Fibroblast of lung (primary cell): ENCODE measurements around the gene CDH4. TPM values are rescaled to one million over a fixed set of nuclear protein-coding genes. Genes with fewer than 3 reads are reported as not detected.
"Not testable (repeated sequence)": the region's sequence is repeated elsewhere in the genome, so short reads cannot be mapped to it uniquely, and the experiment has no call there.

Experiments
- DNase-seq, 2 donors: peaks; one replicate each; pipeline versions ENCODE4 v3.0.0 to v3.0.0-alpha.2; 2010; ENCODE audit warnings: low read depth in 2 of 2
- H2AFZ ChIP-seq: 2 replicates; pipeline ENCODE4 v1.5.1; 2012; ENCODE audit warnings: low read length, control low read depth, inconsistent platforms
- H3K27ac ChIP-seq: 2 replicates; pipeline ENCODE4 v1.5.1; 2011; ENCODE audit warnings: low read length, control low read depth; ENCODE audit not compliant: insufficient read depth
- H3K27me3 ChIP-seq: 2 replicates; pipeline ENCODE4 v1.5.1; 2011; ENCODE audit warnings: mild to moderate bottlenecking, low read length; ENCODE audit not compliant: control insufficient read depth, insufficient read depth
- H3K36me3 ChIP-seq: 2 replicates; pipeline ENCODE4 v1.5.1; 2011; ENCODE audit warnings: low read length; ENCODE audit not compliant: control insufficient read depth, insufficient read depth
- H3K4me1 ChIP-seq: 2 replicates; pipeline ENCODE4 v1.5.1; 2011; ENCODE audit warnings: low read length; ENCODE audit not compliant: control insufficient read depth, insufficient read depth; ENCODE audit errors: extremely low read depth
- H3K4me2 ChIP-seq: 2 replicates; pipeline ENCODE4 v1.5.1; 2011; ENCODE audit warnings: low read length, control low read depth; ENCODE audit not compliant: insufficient read depth; ENCODE audit errors: extremely low read depth
- H3K4me3 ChIP-seq, 4 experiments: fragments of 200-600 bp in 1 of 4; sonication (generic) in 1 of 4; replicated peaks in 1 of 4; 2 replicates each; pipeline ENCODE4 v1.5.1; 2011 to 2016; ENCODE audit warnings: low read length in 4 of 4, low read depth in 3 of 4, mild to moderate bottlenecking in 3 of 4, control low read depth in 2 of 4, inconsistent platforms in 1 of 4, mixed read lengths in 1 of 4; ENCODE audit not compliant: insufficient read depth in 1 of 4; ENCODE audit errors: control extremely low read depth in 1 of 4
- H3K79me2 ChIP-seq: 2 replicates; pipeline ENCODE4 v1.5.1; 2012; ENCODE audit warnings: mild to moderate bottlenecking, low read length, inconsistent platforms; ENCODE audit not compliant: control insufficient read depth, insufficient read depth
- H3K9ac ChIP-seq: 2 replicates; pipeline ENCODE4 v1.5.1; 2011; ENCODE audit warnings: mild to moderate bottlenecking, low read length, control low read depth; ENCODE audit not compliant: insufficient read depth
- H3K9me3 ChIP-seq: 2 replicates; pipeline ENCODE4 v1.5.1; 2012; ENCODE audit warnings: low read depth, low read length; ENCODE audit not compliant: control insufficient read depth, insufficient read depth
- H4K20me1 ChIP-seq: 2 replicates; pipeline ENCODE4 v1.5.1; 2011; ENCODE audit warnings: low read length; ENCODE audit not compliant: control insufficient read depth, insufficient read depth; ENCODE audit errors: extremely low read depth
- EZH2 ChIP-seq: IDR thresholded peaks from 2 replicates; pipeline ENCODE4 v1.5.1; 2012; ENCODE audit warnings: low read length, control low read depth, mild to moderate bottlenecking; ENCODE audit errors: missing control alignments
- polyA plus RNA-seq, 2 donors: library from polyadenylated mRNA; depleted of rRNA in 1 of 2; stranded (reverse) in 1 of 2; unstranded in 1 of 2; fragments of >200 nt; gene quantifications; 2 replicates each; pipeline ENCODE4 v1.2.1, GENCODE V29; 2011 to 2012; ENCODE audit warnings: missing spikeins in 1 of 2
- total RNA-seq: library from RNA; depleted of rRNA; stranded (reverse); fragments of >200 nt; gene quantifications from 2 replicates; pipeline ENCODE4 v1.2.1, GENCODE V29; 2014
- TF ChIP-seq, protein P1 (sequence below), 2 donors: IDR thresholded peaks in 1 of 2; conservative IDR thresholded peaks in 1 of 2; 1 replicate in 1 of 2; 2 replicates in 1 of 2; pipeline ENCODE4 v1.5.1; 2011 to 2012; ENCODE audit warnings: low read length in 2 of 2, control low read depth in 1 of 2, inconsistent platforms in 1 of 2, low read depth in 1 of 2, mild to moderate bottlenecking in 1 of 2

The CDH4 gene
- total and polyA plus RNA-seq, 2 donors (not counting 1 experiment from before 2014, with no cell fraction given), result 4.8 to 6.8 TPM

DNA sequence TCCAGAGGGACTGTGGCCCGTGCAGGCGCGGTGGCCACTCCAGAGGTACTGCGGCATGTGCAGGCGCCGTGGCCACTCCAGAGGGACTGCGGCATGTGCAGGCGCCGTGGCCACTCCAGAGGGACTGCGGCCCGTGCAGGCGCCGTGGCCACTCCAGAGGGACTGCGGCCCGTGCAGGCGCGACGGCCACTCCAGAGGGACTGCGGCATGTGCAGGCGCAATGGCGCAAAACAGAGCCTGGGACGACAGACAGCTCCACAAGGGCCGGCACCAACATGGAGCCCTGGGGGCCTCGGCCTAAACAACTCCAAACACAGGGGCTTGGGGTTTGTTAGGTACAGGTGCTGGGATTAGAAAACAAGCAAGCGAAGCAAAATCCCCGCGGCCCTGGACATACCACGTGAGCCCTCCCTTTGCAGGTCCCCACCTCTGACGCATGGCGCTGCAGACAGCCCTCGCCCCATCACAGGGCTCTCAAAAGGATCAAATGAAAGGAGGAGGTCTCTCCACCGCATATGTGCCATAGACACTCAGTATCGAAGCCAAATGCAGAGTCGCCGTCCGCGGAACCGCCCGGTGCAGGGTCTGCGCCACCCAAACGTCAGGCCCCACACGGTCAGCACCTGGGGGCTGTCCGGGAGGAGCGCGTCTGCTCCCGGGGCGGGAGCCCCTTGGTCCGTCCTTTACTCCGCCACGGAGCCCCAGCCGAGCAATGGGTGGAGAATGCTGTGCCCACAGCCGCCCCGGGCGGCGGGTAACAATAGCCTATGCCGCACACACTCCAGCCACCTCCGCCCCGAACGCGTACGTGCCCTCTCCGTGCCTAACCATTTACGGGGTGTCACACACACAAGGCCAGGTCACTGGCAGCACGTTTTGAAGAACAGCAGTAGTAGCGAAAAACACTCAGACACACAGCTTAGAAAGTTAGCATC lies 727.9 kb downstream of the CDH4 start:
- Histone ChIP-seq H3K4me1 (no peaks in the 10 kb centered on the region), H3K27ac (no peak overlapping the region), H3K4me3 (no peak overlapping the region), H4K20me1 (no peaks in the 10 kb centered on the region), H2AFZ (no peak overlapping the region), H3K36me3 (peaks cover 4% of the 10 kb centered on the region), H3K4me2 (no peak overlapping the region), H3K9ac (no peak overlapping the region), H3K9me3 (no peaks in the 10 kb centered on the region), H3K79me2 (no peaks in the 10 kb centered on the region), H3K27me3 (no peaks in the 10 kb centered on the region)
- TF ChIP-seq EZH2, result no peak
- TF ChIP-seq, protein P1, sequence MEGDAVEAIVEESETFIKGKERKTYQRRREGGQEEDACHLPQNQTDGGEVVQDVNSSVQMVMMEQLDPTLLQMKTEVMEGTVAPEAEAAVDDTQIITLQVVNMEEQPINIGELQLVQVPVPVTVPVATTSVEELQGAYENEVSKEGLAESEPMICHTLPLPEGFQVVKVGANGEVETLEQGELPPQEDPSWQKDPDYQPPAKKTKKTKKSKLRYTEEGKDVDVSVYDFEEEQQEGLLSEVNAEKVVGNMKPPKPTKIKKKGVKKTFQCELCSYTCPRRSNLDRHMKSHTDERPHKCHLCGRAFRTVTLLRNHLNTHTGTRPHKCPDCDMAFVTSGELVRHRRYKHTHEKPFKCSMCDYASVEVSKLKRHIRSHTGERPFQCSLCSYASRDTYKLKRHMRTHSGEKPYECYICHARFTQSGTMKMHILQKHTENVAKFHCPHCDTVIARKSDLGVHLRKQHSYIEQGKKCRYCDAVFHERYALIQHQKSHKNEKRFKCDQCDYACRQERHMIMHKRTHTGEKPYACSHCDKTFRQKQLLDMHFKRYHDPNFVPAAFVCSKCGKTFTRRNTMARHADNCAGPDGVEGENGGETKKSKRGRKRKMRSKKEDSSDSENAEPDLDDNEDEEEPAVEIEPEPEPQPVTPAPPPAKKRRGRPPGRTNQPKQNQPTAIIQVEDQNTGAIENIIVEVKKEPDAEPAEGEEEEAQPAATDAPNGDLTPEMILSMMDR (conservative IDR thresholded peaks at IDR 0.05 in 1 of 2, IDR thresholded peaks at IDR 0.05 in 1 of 2; ENCODE audit: low read depth in 1 of 2, low read length in 2 of 2), result no peak
- no peak for DNase-seq

DNA sequence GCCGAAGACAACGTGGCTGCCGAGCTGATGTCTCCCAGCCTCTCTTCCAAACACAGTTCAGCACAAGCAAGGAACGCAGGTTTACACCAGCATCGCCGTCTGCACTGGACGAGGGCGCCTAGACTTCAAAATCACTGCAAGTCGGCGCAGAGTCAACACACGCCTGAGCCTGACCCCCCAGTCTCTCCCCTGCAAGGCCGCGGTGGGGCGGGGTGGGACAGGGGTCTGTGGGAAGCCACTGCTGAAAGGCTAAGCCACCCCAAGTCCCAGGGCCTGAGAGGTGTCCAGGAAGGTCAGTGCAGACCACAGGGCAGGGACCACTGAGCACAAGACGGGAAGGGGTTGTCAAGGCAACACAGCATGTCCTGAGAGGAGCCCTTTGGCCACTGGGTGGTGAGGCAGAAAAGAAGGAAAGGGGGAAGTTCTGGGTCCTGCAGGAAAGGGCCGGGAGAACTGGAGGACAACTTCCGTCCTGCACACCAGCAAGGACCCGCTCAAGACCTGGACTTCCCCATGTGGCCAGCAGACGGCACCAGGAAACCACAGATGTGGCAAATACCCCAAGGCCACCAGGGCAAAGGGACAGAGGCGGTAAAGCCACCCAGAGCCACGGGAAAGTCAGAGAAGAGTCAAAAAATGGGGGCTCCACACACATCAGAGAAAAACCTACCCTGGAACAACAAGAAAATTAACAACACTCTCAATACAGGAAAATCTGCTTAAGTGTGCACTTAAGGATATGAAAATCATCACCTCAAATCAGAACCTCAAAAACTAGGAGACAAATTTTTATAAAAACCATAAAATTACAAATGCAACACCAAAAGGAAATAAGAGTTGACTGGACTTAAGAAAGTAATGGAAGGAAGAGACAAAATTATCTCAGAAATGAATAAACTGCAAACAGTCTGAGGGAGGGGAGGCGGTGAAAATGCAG lies 728.9 kb downstream of the CDH4 start:
- Histone ChIP-seq H3K27ac (no peak overlapping the region), H4K20me1 (no peaks in the 10 kb centered on the region), H3K9ac (no peak overlapping the region), H3K79me2 (no peaks in the 10 kb centered on the region), H3K4me1 (no peaks in the 10 kb centered on the region), H3K27me3 (no peaks in the 10 kb centered on the region), H3K4me2 (no peak overlapping the region), H3K36me3 (peaks cover 4% of the 10 kb centered on the region), H3K4me3 (no peak overlapping the region), H3K9me3 (no peaks in the 10 kb centered on the region), H2AFZ (no peak overlapping the region)
- peak in 1 of 2 donors; percentile 8 for DNase-seq
- no peak for TF ChIP-seq EZH2
- TF ChIP-seq, protein P1 (conservative IDR thresholded peaks at IDR 0.05 in 1 of 2, IDR thresholded peaks at IDR 0.05 in 1 of 2; ENCODE audit: low read depth in 1 of 2, low read length in 2 of 2), result peak; percentile 7 to 39

DNA sequence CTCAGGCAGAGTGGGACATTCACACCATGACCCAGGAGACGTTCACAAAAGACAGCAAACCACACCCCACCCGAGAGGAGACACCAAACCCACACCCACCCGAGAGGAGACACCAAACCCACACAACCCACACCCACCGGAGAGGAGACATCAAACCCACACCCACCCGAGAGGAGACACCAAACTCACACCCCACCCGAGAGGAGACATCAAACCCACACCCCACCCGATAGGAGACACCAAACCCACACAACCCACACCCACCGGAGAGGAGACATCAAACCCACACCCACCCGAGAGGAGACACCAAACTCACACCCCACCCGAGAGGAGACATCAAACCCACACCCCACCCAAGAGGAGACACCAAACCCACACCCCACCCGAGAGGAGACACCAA lies 729.6 kb downstream of the CDH4 start:
- not testable (repeated sequence) for DNase-seq, H3K79me2 ChIP-seq, H3K27me3 ChIP-seq, H3K9me3 ChIP-seq, H2AFZ ChIP-seq, H3K36me3 ChIP-seq, H3K9ac ChIP-seq, H3K27ac ChIP-seq, H4K20me1 ChIP-seq, H3K4me3 ChIP-seq, H3K4me1 ChIP-seq, H3K4me2 ChIP-seq
